ENCODE results near the gene UBE2E2.

The UBE2E2 gene

DNA sequence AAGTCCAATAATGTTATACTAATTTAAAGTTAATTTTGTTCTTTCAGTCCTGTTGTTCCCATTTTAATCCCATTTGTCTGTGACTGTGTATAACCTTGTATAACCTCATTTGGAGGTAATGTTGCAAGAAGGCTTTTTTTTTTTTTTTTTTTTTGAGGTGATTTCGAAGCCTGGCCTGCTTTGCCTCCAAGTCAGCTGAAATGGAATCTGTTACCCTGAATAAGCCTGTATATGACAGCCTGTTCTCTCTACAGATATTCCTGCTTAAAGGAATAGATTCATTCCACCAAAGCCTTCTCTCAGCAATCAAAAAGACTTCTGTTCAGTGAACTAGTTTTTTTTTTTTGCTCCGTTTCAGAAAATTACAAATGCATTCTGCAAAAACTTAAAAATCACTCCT is 330.9 kb downstream of the UBE2E2 start:
- DNase-seq (ENCODE audit: low read depth in 2 of 2): no peak

DNA sequence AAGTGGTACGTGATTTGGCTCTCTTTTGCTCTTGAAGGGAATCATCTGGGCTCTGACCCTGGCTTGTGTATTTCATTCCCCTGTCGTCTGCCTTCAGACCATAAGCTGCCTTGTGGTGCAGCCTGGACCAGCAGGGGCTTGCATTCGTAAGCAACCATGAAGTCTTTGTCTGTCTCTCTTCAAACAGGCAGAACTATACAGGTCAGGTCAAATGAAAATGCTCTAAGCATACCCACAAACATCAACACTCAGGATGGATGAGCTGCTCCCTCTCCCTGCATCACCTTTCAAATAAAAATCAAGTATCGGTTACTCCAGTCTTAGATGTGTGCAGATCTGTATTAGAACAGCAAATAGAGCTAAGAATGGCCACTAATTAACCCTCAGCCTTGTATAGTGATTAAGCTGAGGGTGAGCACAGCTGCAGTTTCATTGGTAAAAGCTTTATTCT is 334.0 kb downstream of the UBE2E2 start:
- DNase-seq (ENCODE audit: low read depth in 2 of 2): no peak

DNA sequence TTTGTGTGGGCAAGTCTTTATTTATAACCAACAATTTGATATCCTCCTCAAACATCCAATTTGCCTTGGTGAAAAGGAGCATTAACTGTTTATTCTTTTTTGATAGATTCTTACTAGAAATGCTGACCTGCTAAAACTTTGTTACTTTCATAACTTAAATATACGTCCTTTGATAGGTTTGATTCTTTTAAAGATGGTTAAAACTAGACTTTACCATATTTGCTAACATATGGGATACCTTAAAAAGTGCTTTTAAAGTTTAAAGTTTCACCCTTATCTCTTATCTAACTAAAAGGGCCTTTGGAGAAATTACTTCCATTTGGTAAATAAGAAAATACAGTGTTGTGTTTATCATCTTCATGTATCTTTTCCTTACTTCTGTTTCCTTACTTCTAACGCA is 336.1 kb downstream of the UBE2E2 start:
- no peak for DNase-seq (ENCODE audit: low read depth in 2 of 2)

DNA sequence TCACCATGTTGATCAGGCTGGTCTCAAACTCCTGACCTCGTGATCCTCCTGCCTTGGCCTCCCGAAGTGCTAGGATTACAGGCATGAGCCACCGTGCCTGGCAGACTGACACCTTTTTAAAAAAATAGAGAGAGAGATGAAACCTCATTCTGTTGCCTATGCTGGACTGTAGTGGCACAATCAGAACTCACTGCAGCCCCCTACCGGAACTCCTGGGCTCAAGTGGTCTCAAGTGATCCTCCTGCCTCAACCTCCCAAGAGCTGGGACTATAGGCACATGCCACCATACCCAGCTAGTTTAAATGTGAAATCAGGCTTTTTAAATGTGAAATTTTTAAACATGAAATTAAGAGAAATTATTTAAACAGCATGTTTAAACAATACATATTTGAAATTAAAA is 337.5 kb downstream of the UBE2E2 start:
- DNase-seq (ENCODE audit: low read depth in 2 of 2): no peak

DNA sequence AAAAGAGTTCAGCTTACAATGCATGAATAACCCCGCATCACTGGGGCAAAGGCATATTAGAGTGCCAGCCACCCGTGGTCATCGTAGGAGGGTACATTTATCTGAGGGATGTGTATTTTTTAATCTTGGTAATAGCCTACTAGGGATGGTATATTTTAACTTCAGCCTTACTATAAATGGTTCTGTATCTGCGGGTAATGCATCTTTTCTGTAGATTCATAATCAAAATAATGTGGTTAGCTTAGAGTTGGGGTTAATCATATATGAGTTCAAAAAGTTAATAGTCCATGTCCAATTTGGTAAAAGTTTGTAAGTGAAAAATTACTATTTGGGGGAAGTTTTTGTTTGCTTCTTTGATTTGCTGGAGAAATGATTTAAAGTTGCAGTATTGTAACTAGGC is 339.0 kb downstream of the UBE2E2 start:
- DNase-seq (ENCODE audit: low read depth in 2 of 2): no peak

DNA sequence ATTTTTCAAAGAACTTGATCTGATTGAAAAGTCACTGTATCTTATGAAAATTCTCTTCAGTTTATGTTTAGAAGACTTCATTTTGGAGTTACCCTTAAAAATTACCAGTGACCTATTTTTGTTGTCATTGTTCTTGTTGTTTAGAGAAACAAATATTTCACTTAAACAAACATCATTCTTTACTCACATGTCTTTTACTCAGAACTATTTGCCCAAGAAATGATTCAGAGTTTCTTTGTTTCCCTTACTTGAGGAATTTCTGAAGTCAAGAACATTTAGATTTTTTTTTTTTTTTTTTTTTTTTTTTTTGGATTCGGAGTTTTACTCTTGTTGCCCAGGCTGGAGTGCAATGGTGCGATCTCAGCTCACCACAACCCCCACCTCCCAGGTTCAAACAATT is 343.1 kb downstream of the UBE2E2 start:
- no peak for DNase-seq (ENCODE audit: low read depth in 2 of 2)

DNA sequence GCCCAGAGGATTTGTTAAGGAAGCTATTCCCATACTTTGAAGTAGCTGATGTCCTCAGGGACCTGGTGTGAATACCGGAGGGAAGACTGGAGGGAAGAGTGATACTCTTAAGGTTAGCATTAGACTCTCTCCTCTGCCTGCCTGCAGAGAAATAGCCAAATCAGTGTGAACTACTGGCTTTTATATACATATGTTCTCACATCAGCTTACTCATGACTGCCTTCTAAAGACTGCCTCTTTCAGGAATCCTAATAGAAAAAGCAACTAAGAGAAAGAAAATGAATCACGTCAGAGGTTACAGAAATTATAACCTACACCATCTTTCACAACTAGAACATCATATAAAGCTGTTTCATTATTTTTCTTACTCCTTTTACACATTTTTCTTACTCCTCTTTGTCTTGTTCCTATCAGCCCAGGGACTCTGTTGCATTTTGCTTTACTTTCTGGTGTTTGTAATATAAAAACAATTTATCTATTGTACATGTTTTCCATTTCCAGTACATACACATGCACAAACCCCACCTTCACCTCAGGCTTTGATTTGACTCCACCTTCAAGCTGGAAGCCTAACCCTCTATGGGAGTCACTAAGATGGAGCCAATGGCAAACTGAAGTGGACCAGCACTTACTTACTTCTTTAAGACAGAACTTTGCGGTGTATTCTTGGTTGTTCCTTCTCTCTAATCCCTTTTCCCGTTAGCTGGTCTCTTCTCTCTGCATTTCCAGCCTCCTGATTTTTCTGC is 345.0 kb downstream of the UBE2E2 start:
- DNase-seq (ENCODE audit: low read depth in 2 of 2): no peak

DNA sequence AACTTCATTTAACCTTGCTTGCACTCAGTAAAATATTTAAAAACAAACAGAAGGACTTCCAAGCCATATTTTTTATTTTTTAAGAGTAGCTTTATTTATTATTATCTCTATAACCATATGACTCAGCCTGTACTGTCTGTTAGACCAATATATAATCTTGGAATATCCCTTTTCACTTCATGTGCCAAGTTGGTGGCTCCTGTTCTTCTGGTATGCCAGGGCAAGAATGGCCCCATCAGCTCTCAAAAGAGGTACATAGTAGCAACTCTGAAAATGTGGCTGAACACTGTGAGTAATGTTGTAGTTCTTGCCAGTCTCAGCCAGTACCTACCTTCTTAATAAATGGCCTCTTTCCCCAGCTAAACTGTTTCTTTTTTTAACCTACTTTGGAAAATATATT is 345.6 kb downstream of the UBE2E2 start:
- no peak for DNase-seq (ENCODE audit: low read depth in 2 of 2)

DNA sequence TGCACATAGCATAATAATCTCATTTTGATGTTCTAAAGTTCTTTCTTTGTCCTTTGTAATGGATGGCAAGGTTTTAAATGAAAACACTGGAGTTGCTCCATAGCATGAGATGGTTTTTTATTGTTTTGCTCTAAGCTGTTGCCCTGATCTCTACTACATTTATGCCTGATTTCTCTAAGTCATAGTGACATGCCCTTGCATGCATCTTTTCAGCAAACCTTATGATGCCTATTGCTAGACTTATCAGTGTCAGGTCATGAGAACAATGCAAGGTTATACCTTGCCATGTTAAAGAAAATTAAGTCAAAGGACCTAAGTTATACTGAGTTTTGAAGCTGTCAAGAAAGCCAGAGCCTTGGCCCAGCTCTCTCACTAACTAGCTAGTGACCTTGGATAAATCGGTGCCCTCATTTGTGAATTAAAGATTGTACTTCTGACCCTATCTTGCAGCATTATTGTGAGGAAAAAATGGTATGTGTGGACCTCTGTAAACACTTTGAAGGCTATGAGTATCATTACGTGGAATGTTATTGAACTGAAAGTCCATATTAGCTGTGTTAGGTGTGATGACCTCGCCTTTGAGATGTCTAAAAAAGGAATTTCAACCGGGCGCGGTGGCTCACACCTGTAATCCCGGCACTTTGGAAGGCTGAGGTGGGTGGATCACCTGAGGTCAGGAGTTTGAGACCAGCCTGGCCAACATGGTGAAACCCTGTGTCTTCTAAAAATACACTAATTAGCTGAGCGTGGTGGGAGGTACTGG is 346.2 kb downstream of the UBE2E2 start:
- DNase-seq (ENCODE audit: low read depth in 2 of 2): no peak

DNA sequence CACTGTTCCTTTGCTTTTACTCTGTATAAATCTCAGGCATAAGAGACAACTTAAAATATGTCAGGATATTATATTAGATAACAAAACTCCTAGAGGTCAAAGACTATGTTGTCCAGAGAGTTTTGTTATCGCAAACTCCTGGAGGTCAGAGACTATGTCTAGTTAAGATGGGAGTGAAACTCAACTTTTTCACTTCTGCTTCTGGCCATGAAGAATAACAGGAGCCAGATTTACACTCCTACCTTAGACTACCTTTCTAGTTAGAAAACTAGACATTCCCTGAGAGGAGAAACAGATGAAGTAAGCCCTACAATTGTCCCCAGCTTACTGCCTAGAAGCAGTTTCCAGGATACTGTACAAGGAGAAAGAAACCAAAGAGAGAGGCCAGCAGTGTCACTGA is 347.3 kb downstream of the UBE2E2 start:
- DNase-seq (ENCODE audit: low read depth in 2 of 2): no peak

DNA sequence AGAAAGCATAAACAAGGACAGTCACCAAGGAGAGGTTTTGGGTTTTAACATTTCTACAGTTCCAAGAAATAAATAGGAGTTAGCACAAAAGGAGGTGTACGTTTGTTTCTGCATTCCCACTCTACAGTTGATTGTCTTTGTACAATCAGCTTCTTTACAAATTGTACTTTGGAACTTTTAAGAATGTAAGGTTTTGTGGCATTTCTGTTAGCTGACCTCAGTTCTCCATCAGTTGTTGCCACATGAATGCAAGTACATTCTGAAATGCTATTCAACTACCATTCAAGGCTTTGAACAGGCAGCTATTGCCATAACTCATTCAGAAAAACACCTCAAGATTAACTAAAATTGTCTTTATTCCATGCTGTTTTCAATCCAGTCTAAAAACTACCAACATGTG is 349.4 kb downstream of the UBE2E2 start:
- no peak for DNase-seq (ENCODE audit: low read depth in 2 of 2)

DNA sequence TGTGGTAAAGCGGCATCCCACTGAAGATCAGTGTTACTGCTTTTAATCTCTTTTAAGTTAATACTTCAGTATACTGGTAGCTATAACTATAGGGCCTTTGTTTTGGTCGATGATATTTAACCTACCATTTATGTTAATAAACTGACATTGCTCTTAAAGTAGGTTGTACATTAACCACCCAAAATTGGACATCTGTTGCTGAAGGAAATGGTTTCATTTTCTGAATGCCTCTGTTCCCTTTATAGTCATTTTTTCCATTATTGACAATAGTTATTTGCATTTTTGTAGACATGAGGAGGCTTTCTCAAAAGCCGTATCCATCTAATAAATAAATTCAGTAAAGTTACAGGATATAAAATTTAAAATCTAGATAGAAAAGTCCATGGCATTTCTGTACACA is 350.2 kb downstream of the UBE2E2 start:
- no peak for DNase-seq (ENCODE audit: low read depth in 2 of 2)

DNA sequence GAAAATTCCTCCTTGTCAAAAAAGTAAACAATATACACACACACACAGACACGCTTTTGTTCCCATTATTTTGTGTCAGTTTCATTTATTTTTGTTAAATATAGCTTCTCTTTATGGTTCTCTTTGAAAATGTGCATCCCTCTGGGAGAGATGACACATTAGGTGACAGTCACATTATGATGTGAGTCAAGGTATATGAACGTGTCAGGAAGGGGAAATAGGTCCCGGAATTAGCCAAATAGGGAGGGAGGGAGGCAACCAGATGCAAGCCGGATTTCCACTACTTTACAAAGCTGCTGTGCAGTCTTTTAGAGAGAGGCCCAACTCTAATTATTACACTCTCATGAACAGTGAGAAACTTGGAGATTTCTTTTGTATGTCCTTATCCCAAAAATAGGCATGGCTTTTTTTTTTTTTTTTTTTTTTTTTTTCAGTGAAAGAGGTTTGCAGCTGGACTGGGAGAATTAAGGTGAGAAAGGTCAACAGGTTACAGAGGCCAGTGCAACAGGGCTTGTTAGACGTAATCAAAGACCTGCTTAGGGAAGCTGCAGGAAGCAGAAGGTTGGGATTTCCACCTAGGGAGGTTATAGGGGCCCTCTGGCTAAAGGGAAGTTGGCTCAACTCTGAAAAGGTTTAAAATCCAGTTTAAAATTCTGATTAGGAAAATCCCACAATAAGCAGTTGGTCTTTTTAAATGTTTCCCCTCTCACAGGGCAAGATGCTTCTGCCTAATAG is 362.1 kb downstream of the UBE2E2 start:
- DNase-seq (ENCODE audit: low read depth in 2 of 2): no peak

DNA sequence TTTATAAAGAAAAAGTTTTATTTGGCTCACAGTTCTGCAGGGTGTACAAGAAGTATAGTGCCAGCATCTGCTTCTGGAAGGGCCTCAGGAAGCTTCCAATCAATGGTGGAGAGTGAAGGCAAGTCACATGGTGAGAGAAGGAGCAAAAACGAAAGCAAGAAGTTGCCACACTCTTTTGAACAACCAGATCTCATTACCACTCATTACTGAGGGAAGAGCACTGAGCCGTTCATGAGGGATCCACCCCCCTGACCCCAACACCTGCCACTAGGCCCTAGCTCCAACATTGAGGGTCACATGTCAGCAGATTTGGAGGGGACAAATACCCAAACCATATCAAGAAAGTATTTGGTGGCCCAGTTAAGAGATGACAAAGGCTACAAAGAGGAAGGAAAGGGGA is 363.4 kb downstream of the UBE2E2 start:
- DNase-seq (ENCODE audit: low read depth in 2 of 2): no peak

DNA sequence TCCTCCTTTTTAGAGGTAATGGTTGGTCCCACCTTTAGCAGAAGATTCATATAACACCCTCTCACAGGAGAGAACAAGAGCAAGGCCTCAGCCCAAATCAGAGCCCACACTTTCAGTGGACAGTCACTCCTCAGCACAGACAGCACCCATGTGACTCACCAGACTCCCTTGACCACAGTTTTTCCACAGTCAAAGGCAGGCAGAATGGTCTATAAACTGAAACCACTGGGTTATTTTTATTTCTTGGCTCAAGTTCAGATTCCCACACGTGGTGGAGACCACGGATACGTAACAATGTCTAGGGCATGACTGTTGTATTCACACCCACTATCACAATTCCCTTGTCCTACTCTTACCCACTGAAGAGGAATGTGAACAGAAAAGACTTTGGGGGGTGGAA is 364.8 kb downstream of the UBE2E2 start:
- DNase-seq (ENCODE audit: low read depth in 2 of 2): no peak

DNA sequence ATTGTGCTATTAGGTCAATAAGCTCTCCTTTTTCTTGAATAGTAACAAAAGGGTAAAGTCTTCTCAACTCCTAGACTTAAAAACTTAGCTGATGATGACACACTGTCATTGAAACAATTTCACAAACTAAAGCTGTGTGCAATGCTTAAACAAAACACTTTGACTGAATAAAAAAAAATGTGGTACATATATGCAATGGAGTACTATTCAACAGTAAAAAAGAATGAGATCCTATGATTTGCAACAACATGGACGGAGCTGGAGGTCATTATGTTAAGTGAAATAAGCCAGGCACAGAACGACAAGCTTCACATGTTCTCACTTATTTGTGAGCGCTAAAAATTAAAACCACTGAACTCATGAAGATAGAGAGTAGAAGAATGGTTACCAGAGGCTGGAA is 370.7 kb downstream of the UBE2E2 start:
- DNase-seq (ENCODE audit: low read depth in 2 of 2): no peak

DNA sequence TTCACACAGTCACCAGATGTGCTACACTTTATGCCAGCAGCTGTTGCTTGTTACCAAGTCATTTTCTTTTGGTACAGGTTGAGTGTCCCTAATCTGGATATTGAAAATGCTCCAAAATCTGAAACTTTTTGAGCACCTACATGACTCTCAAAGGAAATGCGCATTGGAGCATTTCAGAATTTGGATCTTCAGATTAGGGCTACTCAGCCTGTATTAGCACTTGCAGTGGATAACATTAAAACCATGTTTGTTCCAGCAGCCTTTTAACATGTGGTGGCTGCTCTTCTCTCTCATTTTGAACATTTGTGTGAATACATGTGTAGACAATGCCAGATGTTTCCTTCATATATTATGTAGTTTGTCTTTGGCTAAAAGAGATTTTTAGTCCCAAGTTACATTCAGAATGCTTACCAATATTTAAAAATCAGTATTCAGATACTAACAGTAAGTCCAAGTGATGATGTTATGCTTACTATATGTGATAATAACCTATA is 371.7 kb downstream of the UBE2E2 start:
- DNase-seq (ENCODE audit: low read depth in 2 of 2): no peak

DNA sequence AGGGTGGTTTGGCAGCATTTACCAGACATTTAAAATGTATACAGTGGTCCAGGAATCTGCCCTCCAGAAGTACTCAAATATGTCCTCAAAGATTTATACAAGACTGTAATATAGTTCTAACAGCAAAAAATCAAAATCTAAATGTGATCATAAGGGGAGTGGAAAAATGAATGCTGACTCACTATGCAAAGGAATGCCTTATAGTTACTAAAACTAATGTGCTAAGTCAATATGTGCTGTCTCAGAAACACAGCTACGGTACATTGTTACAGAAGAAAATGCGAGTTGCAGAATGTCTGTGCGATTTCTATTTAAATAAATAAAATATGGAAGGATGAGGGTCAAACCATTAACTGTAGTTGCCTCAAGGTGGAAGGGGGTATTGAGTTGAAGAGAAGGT is 372.6 kb downstream of the UBE2E2 start:
- DNase-seq (ENCODE audit: low read depth in 2 of 2): no peak

DNA sequence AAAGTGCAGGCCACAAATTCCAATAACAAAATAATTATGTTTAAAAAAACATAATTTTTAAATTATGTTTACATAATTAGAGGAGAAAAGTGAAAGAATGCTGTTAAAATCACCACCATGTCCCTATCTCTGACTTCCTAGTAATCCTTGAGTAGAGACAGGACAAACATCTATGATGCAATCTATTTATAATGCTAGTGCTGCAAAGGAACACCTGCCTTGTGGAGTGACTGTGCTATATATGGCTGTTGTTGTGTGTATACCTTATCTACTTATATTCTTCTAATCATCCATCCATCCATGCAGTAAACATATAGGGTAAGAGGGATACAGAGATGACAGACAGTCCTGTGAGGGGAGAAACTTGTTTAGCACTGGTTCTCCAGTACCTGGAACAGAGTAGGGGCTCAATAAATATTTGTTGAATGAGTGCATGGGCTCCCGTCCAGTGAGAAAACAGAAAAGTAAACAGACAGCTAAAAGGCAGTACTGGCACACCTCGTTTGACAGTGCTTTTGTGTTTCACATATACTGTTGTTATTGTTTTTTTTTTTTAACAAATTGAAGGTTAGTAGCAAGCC is 373.3 kb downstream of the UBE2E2 start:
- DNase-seq (ENCODE audit: low read depth in 2 of 2): no peak

DNA sequence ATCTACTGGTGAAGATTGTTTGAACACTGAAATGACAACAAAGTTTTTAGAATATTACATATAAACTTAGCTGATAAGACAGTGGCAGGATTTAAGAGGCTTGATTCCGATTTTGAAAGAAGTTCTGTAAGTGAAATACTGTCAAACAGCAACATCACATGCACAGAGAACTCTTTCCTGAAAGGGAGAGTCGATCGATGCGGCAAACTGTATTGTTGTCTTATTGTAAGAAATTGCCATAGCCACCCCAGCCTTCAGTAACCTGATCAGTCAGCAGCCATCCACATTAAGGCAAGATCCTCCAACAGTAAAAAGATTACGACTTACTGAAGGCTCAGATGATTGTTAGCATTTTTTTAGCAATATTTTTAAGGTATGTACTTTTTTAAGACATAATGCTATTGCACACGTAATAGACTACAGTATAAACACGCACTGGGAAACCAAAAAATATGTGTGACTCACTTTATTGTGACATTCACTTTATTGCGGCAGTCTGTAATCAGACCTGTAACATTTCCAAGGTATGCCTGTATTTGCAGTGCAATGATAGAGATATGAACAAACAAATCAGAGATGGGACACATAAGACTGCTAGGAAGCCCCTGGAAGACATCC is 377.1 kb downstream of the UBE2E2 start:
- no peak for DNase-seq (ENCODE audit: low read depth in 2 of 2)

DNA sequence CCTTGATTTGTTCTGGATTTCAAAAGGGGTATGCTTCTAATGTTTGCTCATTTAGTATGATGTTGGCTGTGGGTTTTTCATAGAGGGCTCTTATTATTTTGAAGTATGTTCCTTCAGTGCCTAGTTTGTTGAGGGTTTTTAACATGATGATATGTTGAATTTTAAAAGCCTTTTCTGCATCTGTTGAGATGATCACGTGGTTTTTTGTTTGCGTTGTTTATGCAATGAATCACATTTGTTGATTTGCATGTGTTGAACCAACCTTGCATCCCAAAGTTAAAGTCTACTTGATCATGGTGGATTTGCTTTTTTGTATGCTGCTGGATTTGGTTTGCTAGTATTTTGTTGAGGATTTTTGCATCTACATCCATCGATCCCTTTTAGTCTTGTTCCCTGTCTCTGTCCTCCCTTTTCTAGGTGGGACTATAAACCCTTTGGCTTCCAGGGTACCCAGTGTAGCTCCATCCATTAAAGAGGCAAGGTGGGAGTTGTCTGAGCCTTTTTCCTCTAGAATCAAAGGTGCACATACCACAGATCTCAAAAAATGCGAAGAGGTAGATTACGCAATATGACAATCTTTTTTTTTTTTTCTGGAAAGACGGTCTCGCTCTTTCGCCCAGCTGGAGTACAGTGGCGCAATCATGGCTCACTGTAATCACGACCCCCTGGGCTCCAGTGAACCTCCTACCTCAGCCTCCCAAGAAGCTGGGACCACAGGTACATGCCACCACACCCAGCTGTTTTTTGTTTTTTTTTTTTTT is 381.0 kb downstream of the UBE2E2 start:
- no peak for DNase-seq (ENCODE audit: low read depth in 2 of 2)
